ENCODE measurements around the gene RCN1. TPM values are rescaled to one million over a fixed set of nuclear protein-coding genes. Genes with fewer than 3 reads are reported as not detected.
"Not testable (repeated sequence)": the region's sequence is repeated elsewhere in the genome, so short reads cannot be mapped to it uniquely, and the experiment has no call there.

RCN1 gene
- total RNA-seq, 1 donor from 2014 or later, result 48.6 TPM

GRCh38 chr11:32062540-32062939 lies 28.3 kb upstream of the RCN1 start:
- Histone ChIP-seq H3K4me3 (no peak overlapping the region), H3K4me1 (no peaks in the 10 kb centered on the region), H3K36me3 (no peaks in the 10 kb centered on the region), H3K9me3 (no peaks in the 10 kb centered on the region), H3K27ac (no peak overlapping the region), H3K27me3 (no peaks in the 10 kb centered on the region)
- TF ChIP-seq CTCF (IDR thresholded peaks at IDR 0.05), result no peak
- no peak for TF ChIP-seq POLR2A (IDR thresholded peaks at IDR 0.05)
- TF ChIP-seq POLR2AphosphoS5 (IDR thresholded peaks at IDR 0.05; ENCODE audit: insufficient read depth in 1 of 2, low read depth in 1 of 2), result no peak
- DNase-seq (ENCODE audit: extremely low spot score in 2 of 2), result no peak
- intact Hi-C loops (cut with DNase I), result no loop called here

GRCh38 chr11:32063031-32063430 lies 27.8 kb upstream of the RCN1 start:
- H3K27me3 ChIP-seq; intact Hi-C loops (cut with DNase I); H3K4me1 ChIP-seq; H3K4me3 ChIP-seq; H3K9me3 ChIP-seq; H3K36me3 ChIP-seq; DNase-seq (ENCODE audit: extremely low spot score in 2 of 2); H3K27ac ChIP-seq: not testable (repeated sequence)

GRCh38 chr11:32065865-32066629 lies 24.8 kb upstream of the RCN1 start:
- Histone ChIP-seq H3K27ac (no peak overlapping the region), H3K27me3 (no peaks in the 10 kb centered on the region), H3K4me3 (no peak overlapping the region), H3K4me1 (no peaks in the 10 kb centered on the region), H3K36me3 (no peaks in the 10 kb centered on the region), H3K9me3 (no peaks in the 10 kb centered on the region)
- DNase-seq (ENCODE audit: extremely low spot score in 2 of 2), result no peak
- intact Hi-C loops (cut with DNase I), result no loop called here
- TF ChIP-seq POLR2AphosphoS5 (IDR thresholded peaks at IDR 0.05; ENCODE audit: insufficient read depth in 1 of 2, low read depth in 1 of 2) (no peak), CTCF (IDR thresholded peaks at IDR 0.05) (no peak), POLR2A (IDR thresholded peaks at IDR 0.05) (no peak)

- no peak overlapping the region for H3K27ac ChIP-seq
- H3K36me3 ChIP-seq, result no peaks in the 10 kb centered on the region
- no peak for TF ChIP-seq CTCF (IDR thresholded peaks at IDR 0.05)
- TF ChIP-seq POLR2A (IDR thresholded peaks at IDR 0.05), result no peak
- no peak for TF ChIP-seq POLR2AphosphoS5 (IDR thresholded peaks at IDR 0.05; ENCODE audit: insufficient read depth in 1 of 2, low read depth in 1 of 2)
- no peak for DNase-seq (ENCODE audit: extremely low spot score in 2 of 2)
- H3K9me3 ChIP-seq, result no peaks in the 10 kb centered on the region
- no peak overlapping the region for H3K4me3 ChIP-seq
- H3K4me1 ChIP-seq, result no peaks in the 10 kb centered on the region
- no peaks in the 10 kb centered on the region for H3K27me3 ChIP-seq
- intact Hi-C loops (cut with DNase I), result no loop called here
Observed at GRCh38 chr11:32068134-32068870, 22.6 kb upstream of the RCN1 start.

GRCh38 chr11:32069361-32070058 lies 21.4 kb upstream of the RCN1 start:
- Histone ChIP-seq H3K9me3 (no peaks in the 10 kb centered on the region), H3K36me3 (no peaks in the 10 kb centered on the region), H3K27me3 (no peaks in the 10 kb centered on the region), H3K4me1 (no peaks in the 10 kb centered on the region), H3K4me3 (no peak overlapping the region), H3K27ac (no peak overlapping the region)
- DNase-seq (ENCODE audit: extremely low spot score in 2 of 2), result no peak
- intact Hi-C loops (cut with DNase I), result no loop called here
- TF ChIP-seq POLR2A (IDR thresholded peaks at IDR 0.05) (no peak), POLR2AphosphoS5 (IDR thresholded peaks at IDR 0.05; ENCODE audit: insufficient read depth in 1 of 2, low read depth in 1 of 2) (no peak), CTCF (IDR thresholded peaks at IDR 0.05) (no peak)
